HCT116 (cell line): Measurements from ENCODE around the gene TIAM2.

Experiments
- CBX3 ChIP-seq: IDR thresholded peaks from 2 replicates; pipeline ENCODE4 v1.6.1; 2012; ENCODE audit warnings: low read depth
- CTCF ChIP-seq, 3 experiments: fragments of 200-600 bp in 1 of 3; sonication (generic) in 1 of 3; IDR thresholded peaks in 2 of 3; conservative IDR thresholded peaks in 1 of 3; 2 replicates each; pipeline ENCODE4 v1.5.1; 2012 to 2017; ENCODE audit warnings: low read depth in 2 of 3, low read length in 2 of 3, antibody characterized with exemption in 1 of 3, borderline replicate concordance in 1 of 3, control low read depth in 1 of 3, mild to moderate bottlenecking in 1 of 3, mixed read lengths in 1 of 3, mixed run types in 1 of 3, moderate library complexity in 1 of 3; ENCODE audit not compliant: insufficient read depth in 1 of 3
- POLR2A ChIP-seq: IDR thresholded peaks from 2 replicates; pipeline ENCODE4 v1.7.0; 2011; ENCODE audit warnings: borderline replicate concordance; ENCODE audit not compliant: insufficient read depth, insufficient read length; ENCODE audit errors: extremely low read depth
- POLR2AphosphoS5 ChIP-seq: IDR thresholded peaks from 2 replicates; pipeline ENCODE4 v1.6.1; 2011; ENCODE audit warnings: mild to moderate bottlenecking, low read depth, low read length, moderate library complexity
- YY1 ChIP-seq: IDR thresholded peaks from 2 replicates; pipeline ENCODE4 v1.6.1; 2011; ENCODE audit warnings: low read length, low read depth, moderate library complexity, mild to moderate bottlenecking; ENCODE audit not compliant: insufficient replicate concordance; ENCODE audit errors: extremely low read depth

- TF ChIP-seq CTCF (IDR thresholded peaks at IDR 0.05 in 2 of 3, conservative IDR thresholded peaks at IDR 0.05 in 1 of 3; ENCODE audit: borderline replicate concordance in 1 of 3, insufficient read depth in 1 of 3, low read depth in 2 of 3, low read length in 2 of 3) (no peak), POLR2A (no peak), POLR2AphosphoS5 (no peak), CBX3 (no peak), YY1 (no peak)
These were observed 261.1 kb downstream of the TIAM2 start for GRCh38 chr6:155256122-155256795.
